ENCODE results near the gene ACSL1. TPM values are rescaled to one million over a fixed set of nuclear protein-coding genes. Genes with fewer than 3 reads are reported as not detected.

ACSL1 gene
- total RNA-seq, 1 donor from 2014 or later: 42.9 TPM

- Histone ChIP-seq H3K4me3 (ENCODE audit: low read depth, low read length) (no peak overlapping the region), H3K27me3 (ENCODE audit: control insufficient read depth, insufficient read depth, low read length) (no peaks in the 10 kb centered on the region), H3K36me3 (ENCODE audit: control insufficient read depth, insufficient read depth, low read length) (no peaks in the 10 kb centered on the region)
- DNase-seq (ENCODE audit: low read depth): no peak
- no peak for TF ChIP-seq CTCF (IDR thresholded peaks at IDR 0.05; ENCODE audit: insufficient read depth, low read length, poor library complexity, severe bottlenecking)
Measured at GRCh38 chr4:184728858-184729257, 96.9 kb downstream of the ACSL1 start.

- no peak overlapping the region for H3K4me3 ChIP-seq (ENCODE audit: low read depth, low read length)
- no peaks in the 10 kb centered on the region for H3K27me3 ChIP-seq (ENCODE audit: control insufficient read depth, insufficient read depth, low read length)
- TF ChIP-seq CTCF (IDR thresholded peaks at IDR 0.05; ENCODE audit: insufficient read depth, low read length, poor library complexity, severe bottlenecking): no peak
- H3K36me3 ChIP-seq (ENCODE audit: control insufficient read depth, insufficient read depth, low read length): no peaks in the 10 kb centered on the region
- no peak for DNase-seq (ENCODE audit: low read depth)
Measured at GRCh38 chr4:184727430-184727829, 98.3 kb downstream of the ACSL1 start.

- TF ChIP-seq CTCF (IDR thresholded peaks at IDR 0.05; ENCODE audit: insufficient read depth, low read length, poor library complexity, severe bottlenecking): no peak
- DNase-seq (ENCODE audit: low read depth): no peak
- Histone ChIP-seq H3K36me3 (ENCODE audit: control insufficient read depth, insufficient read depth, low read length) (no peaks in the 10 kb centered on the region), H3K4me3 (ENCODE audit: low read depth, low read length) (no peak overlapping the region), H3K27me3 (ENCODE audit: control insufficient read depth, insufficient read depth, low read length) (no peaks in the 10 kb centered on the region)
Measured at GRCh38 chr4:184722798-184723197, 103.0 kb downstream of the ACSL1 start.

GRCh38 chr4:184721254-184721653, 104.5 kb downstream of the ACSL1 start:
- no peaks in the 10 kb centered on the region for H3K36me3 ChIP-seq (ENCODE audit: control insufficient read depth, insufficient read depth, low read length)
- TF ChIP-seq CTCF (IDR thresholded peaks at IDR 0.05; ENCODE audit: insufficient read depth, low read length, poor library complexity, severe bottlenecking): no peak
- DNase-seq (ENCODE audit: low read depth): no peak
- no peaks in the 10 kb centered on the region for H3K27me3 ChIP-seq (ENCODE audit: control insufficient read depth, insufficient read depth, low read length)
- no peak overlapping the region for H3K4me3 ChIP-seq (ENCODE audit: low read depth, low read length)

- Histone ChIP-seq H3K27me3 (ENCODE audit: control insufficient read depth, insufficient read depth, low read length) (no peaks in the 10 kb centered on the region), H3K4me3 (ENCODE audit: low read depth, low read length) (no peak overlapping the region), H3K36me3 (ENCODE audit: control insufficient read depth, insufficient read depth, low read length) (no peaks in the 10 kb centered on the region)
- no peak for DNase-seq (ENCODE audit: low read depth)
- no peak for TF ChIP-seq CTCF (IDR thresholded peaks at IDR 0.05; ENCODE audit: insufficient read depth, low read length, poor library complexity, severe bottlenecking)
Measured at GRCh38 chr4:184719407-184719806, 106.4 kb downstream of the ACSL1 start.

GRCh38 chr4:184715526-184715925, 110.2 kb downstream of the ACSL1 start:
- DNase-seq (ENCODE audit: low read depth): no peak
- H3K4me3 ChIP-seq (ENCODE audit: low read depth, low read length): no peak overlapping the region
- no peak for TF ChIP-seq CTCF (IDR thresholded peaks at IDR 0.05; ENCODE audit: insufficient read depth, low read length, poor library complexity, severe bottlenecking)
- H3K36me3 ChIP-seq (ENCODE audit: control insufficient read depth, insufficient read depth, low read length): no peaks in the 10 kb centered on the region
- no peaks in the 10 kb centered on the region for H3K27me3 ChIP-seq (ENCODE audit: control insufficient read depth, insufficient read depth, low read length)

Measured in kidney epithelial cell (primary cell).